HG03457 (cell line): ENCODE results near the gene FAM120B.

Source experiments
- ATAC-seq: cut with Tn5 transposase; IDR thresholded peaks from one replicate; pipeline ENCODE4 v1.9.1; 2021; ENCODE audit warnings: moderate number of reproducible peaks; ENCODE audit not compliant: unreplicated experiment

The FAM120B gene

GRCh38 chr6:170453586-170454511, 147.3 kb downstream of the FAM120B start:
- ATAC-seq: no peak

- no peak for ATAC-seq
These were observed 148.1 kb downstream of the FAM120B start for GRCh38 chr6:170454512-170455285.

DNA sequence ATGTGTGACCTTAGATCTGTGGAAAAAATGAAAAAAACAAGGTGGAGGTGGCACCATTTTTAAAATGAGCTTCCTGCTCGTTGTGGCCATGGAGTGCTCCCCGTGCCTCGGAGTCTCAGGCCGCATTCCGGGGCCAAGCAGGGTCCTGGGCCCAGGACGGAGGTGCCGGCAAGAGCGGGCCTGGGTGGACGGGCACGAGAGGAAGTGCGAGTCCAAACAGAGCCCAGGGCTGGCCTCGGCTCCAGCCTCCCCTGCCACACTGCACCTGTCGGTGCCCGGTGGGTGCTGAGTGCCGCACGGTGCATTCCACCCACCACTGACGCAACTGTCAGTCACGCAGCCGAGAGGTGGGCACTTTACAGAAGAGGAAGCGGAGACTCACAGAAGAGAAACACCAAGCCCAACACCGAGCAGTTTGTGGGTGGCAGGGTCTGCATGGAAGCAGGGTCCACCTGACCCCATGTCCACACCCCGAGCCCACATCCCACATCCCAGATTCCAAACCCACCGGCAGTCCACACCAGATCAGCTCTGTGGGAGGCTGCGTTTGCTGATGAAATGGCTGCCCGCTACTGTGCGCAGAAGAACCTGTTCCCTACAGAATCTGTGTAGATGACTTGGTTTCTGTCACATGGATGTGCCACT, 148.9 kb downstream of the FAM120B start:
- no peak for ATAC-seq

DNA sequence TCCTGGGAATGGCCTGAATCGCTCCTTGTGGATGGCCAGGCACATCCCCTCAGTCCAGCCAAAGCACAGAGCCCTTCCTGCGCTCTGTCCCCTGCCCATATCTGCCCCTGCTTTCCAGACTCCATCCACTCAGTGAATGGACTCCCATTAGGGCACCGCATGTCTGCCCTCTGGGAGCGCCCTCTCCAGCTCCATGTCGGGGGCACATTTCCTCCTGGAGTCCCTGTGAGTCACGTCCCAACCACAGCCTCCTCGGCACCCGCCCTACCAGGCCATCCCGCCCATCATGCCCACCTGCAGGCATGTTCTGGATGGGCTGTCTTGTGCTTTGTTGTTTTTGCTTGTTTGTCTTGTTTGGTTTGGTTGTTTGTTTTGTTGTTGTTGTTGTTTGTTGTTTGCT, 149.8 kb downstream of the FAM120B start:
- no peak for ATAC-seq
